IPS-11a (cell line): Measurements from ENCODE around the gene KRTAP10-9.
"Not testable (repeated sequence)": the region's sequence is repeated elsewhere in the genome, so short reads cannot be mapped to it uniquely, and the experiment has no call there.

Source experiments
- H3K4me3 ChIP-seq: one replicate; pipeline ENCODE4 v1.5.1; 2013; ENCODE audit warnings: low read depth, low read length, control low read depth

Gene KRTAP10-9

DNA sequence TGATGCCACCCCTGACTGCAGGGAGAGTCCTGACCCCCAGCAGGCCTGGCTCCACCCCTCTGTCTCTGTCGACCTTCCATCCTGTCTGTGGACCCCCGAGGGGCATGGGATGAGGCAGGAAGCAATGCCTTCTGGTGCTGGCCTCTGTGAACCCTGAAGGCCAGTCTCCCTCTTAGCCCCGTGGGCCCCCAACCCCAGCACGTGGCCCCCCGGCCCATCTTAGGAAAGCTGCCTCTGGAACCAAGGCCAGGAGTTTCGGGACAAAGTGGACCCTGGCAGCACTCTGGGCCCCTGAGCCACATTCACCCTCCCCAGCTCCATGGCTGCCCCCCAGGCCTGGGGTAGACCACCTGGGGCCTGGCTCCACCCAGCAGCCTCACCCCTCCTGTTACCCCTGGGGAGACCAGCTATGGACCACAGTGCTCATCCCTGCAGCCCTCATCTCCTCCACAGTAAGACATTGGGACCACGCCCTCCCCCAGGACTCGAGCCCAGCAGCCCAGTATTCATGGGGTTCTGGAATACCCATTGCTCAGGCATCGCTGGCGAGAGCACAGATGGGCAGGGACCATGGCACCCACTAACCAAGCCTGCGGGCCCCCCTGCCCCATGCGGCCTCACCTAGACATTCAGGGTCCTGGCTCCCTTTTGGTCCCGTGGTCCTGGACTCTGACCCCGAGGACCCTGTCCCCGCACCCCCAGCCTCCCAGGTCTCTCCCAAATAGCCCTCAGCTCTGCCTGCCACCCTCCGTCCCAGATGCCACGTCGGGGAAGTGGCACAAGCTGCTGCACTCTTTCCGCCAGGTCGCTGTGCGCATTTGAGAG is 11.8 kb downstream of the KRTAP10-9 start:
- not testable (repeated sequence) for H3K4me3 ChIP-seq

DNA sequence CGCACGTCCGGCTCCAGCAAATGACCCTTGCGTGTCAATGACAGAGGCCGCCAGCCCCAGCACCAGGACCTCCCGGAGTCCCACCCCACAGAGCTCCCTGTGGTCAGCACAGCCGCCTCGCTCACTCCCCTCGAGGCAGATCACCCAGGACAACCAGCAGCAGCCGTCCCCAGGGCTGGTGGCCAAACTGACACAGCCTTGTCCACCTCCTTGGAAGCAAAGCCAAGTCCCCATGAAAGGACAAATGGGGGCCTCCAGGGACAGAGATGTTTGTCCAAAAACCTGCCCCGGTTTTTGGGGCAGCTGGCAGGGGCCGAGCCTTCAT is 12.4 kb downstream of the KRTAP10-9 start:
- H3K4me3 ChIP-seq, result no peak overlapping the region

DNA sequence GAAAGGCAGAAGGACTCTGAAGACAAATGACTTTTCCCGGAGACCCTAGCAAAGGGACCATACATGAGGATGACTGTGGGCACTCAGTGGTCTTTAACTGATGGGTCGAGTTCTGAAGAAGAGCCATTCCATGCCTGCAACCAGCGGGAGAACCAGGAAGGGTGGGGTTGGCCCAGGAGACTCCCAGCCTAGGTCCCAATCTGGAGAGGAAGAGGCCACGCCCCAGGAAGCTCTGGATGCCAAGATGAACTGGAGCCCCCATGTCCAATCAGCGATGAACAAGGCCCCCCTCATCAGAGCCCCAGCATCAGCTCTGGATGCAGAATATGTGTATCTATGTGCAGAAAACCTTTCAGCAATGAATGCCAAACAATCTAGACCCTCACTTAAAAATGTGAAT is 13.9 kb downstream of the KRTAP10-9 start:
- no peak overlapping the region for H3K4me3 ChIP-seq

DNA sequence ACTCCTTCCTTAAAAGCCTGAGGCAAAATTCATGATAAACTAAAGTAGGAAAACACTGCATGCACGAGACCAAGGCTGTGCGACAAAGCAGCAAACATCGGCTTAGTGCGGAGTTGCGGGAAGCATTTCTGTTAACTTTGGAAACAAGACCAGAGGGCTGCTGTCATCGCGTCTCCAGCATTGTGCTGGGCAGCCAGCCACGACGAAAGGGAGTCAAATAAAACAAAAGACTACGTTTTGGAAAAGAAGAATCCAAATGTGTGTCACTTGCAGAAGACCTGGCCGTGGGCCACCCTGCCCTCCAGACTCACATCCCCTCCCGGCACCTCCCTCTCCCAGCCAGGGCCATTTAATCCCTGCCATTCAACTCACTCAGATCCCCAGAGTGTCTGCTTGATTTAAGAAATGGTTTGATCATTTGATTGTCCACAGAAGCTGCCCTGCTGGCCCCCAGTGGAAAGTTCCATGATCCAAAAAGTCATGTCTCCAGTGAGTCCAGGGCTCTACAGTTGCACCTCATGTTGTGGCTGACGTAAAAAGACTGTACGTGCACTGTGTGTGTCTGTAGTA is 16.9 kb downstream of the KRTAP10-9 start:
- no peak overlapping the region for H3K4me3 ChIP-seq

DNA sequence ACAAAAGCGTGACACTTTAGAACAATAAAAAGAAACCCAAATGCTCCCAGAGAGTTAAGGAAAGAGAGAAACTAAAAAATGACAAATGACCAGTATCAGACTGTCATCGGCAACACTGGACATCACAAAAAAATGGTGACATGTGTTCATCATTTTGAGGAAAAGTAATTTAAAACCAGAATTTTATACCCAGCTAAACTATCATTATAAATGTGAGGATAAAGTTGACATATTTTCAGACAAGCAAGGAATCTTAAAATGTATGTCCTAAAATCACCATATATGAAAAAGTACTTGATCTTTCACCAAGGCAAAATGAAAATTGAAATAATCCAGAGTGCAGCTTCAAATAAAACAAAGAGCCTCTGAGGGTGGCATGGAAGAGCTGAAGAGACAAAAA is 18.0 kb downstream of the KRTAP10-9 start:
- no peak overlapping the region for H3K4me3 ChIP-seq

DNA sequence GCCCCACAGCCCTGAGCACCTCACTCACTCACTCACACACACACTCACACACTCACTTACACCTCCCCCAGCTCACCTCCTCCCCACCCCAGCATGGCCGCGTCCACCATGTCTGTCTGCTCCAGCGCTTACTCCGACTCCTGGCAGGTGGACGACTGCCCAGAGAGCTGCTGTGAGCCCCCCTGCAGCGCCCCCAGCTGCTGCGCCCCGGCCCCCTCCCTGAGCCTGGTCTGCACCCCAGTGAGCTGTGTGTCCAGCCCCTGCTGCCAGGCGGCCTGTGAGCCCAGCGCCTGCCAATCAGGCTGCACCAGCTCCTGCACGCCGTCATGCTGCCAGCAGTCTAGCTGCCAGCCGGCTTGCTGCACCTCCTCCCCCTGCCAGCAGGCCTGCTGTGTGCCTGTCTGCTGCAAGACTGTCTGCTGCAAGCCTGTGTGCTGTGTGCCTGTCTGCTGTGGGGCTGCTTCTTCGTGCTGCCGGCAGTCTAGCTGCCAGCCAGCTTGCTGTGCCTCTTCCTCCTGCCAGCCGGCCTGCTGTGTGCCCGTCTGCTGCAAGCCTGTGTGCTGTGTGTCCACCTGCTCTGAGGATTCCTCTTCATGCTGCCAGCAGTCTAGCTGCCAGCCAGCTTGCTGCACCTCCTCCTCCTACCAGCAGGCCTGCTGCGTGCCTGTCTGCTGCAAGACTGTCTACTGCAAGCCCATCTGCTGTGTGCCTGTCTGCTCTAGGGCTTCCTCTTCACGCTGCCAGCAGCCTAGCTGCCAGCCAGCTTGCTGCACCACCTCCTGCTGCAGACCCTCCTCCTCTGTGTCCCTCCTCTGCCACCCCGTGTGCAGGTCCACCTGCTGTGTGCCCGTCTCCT is 19.7 kb downstream of the KRTAP10-9 start, which contains the start of gene KRTAP10-11:
KRTAP10-11 (plus strand) TSS at position 49 of the 856 bp plus-strand sequence; CDS start at position 94, 45 bp downstream.
- not testable (repeated sequence) for H3K4me3 ChIP-seq

DNA sequence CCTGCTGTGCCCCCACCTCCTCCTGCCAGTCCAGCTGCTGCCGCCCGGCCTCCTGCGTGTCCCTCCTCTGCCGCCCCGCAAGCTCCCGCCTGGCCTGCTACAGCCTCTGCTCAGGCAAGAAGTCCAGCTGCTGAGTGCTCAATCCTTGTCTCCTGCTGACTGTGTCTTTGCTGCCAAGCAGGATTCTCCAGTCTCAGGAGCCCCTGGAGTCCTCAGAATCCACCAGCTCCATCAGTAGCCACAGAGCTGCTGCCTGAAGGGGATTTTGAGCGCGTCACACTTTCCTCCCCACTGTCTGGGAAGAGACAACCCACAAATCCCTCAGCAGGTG is 20.3 kb downstream of the KRTAP10-9 start:
- H3K4me3 ChIP-seq, result no peak overlapping the region

DNA sequence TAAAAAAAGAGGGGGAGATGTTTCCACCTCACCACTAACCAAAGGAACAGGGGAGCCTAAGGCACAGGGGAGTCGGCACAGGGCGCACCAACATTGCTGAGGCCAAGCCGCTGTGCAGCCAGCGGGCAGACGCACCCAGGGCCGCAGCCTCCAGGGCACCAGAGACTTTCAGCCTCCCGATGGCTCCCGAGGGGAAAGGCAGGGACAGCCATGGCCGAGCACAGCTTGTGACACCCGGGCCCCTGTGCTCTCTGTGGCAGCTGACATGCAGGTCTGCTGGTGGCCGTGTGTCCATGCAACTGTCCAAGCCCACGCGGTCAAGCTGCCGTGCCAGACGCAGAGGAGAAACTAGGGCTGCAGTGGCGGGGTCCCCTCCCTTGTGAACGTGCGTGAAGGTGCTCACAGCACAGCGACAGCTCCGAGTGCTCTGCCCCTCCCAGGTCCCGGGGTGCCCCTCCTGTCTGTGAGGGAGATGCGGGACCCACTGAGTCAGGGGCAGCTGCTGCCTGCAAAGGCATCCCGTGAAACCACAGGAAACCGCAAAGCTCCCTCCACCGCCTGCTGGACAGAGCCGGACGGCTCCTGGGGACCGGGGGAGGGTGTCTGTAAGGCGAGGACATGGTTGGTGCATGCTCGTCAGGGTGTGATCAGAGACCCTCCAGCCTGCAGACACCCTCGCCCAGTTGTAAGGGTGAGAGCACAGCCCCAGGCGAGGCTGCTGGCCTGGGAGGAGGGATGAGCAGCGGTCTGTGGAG is 21.8 kb downstream of the KRTAP10-9 start:
- no peak overlapping the region for H3K4me3 ChIP-seq

DNA sequence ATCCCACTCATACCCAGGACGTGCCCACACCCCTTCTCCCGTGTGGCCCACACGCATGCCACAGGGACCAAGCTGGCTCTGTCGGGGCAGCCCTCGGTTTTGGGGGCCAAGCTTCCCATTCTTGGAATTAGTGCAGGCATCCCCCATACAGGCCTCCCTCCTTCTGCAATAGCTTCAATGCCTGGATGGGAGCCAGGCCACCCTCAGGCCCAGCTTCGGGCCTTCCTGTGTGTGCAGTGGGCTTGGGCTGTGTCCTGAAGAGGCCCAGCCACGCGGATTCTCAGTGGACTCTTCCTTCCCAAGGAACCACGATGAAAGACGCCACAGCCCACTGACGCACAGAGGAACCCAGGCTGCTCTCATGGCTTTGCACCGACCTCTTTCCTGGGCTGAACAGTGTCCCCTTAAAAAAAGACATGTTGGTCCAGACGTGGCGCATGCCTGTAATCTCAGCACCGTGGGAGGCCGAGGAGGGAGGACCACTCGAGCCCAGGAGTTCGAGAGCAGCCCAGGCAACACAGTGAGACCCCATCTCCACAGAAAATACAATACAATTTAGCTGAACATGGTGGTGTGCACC is 22.7 kb downstream of the KRTAP10-9 start:
- H3K4me3 ChIP-seq, result no peak overlapping the region

DNA sequence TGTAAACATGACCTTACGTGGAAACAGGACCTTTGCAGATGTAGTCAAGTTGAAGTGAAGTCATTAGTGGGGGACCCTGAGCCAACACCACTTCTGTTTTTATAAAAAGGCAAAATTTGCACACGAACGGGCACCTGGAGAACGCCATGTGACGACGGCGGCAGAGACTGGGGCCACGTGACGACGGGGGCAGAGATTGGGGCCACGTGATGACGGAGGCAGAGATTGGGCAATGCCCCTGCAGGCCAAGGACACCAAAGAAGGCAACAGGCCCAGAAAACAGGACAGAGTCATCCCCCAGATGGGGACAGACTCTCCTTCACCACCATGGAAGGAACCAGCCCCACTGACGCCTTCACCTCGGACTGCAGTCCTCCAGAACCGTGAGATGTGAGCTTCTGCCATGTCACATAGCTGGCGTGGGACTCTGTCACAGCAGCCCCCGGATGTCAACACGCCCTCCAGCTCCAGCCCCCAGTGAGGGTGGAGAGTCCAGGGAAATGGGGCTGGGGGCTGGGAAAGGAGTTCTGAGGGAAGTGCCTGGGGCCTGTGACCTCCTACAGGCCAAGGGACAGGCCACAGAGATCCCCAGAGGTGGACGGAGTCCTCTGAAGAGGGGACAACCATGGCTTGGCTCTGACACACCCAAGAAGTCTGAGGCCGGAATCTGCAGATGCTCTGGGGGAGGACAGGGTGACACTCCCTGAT is 23.5 kb downstream of the KRTAP10-9 start:
- H3K4me3 ChIP-seq, result no peak overlapping the region

DNA sequence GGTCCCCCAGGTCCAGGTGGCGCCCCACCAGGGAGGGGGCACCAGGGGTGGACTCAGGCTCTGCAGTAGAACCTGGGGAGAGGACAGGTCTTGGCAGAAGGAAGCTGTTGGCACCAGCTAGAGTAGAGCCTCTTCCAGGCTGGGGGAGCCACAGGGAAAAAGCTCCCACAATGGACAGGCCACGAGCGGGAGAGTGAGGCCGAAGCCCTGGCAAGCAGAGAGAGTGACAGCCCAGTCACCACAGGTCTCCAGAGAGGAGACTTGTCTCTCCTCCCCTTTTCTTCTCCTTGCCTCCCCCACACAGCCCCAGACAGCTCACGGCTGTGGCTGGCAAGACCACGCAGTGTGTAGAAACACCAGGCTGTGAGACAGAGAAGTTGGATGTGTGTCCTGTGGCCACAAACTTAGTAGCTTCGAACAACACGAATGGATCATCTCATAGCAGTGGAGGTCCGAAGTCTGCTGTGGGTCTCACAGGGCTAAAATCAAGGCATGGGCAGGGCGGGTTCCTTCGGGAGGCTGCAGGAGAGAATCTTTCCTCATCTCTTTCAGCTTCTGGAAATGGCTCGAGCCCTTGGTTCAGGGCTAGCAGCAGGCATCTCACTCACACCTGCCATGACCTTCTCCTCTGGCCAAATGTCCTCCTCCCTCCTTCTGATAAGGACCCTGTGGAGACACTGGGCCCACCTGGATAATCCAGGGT is 24.2 kb downstream of the KRTAP10-9 start:
- no peak overlapping the region for H3K4me3 ChIP-seq

DNA sequence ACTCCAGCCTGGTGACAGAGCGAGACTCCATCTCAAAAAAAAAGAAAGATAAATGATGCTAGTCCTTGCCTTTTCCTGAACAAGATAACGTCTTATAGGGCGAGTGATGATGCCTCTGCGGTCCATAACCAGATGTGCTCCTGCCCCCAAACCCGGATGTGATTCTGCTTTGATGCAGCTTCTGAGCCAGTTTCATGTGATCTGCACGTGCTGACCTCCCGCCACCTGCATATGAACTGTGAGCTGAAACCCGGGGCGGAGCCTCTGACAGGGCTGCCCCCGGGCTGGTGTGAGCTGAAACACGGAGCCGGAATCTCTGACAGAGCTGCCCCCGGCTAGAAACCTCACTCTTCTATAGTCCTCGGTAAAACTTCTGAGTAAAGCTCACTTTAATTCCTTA is 26.2 kb downstream of the KRTAP10-9 start:
- no peak overlapping the region for H3K4me3 ChIP-seq

DNA sequence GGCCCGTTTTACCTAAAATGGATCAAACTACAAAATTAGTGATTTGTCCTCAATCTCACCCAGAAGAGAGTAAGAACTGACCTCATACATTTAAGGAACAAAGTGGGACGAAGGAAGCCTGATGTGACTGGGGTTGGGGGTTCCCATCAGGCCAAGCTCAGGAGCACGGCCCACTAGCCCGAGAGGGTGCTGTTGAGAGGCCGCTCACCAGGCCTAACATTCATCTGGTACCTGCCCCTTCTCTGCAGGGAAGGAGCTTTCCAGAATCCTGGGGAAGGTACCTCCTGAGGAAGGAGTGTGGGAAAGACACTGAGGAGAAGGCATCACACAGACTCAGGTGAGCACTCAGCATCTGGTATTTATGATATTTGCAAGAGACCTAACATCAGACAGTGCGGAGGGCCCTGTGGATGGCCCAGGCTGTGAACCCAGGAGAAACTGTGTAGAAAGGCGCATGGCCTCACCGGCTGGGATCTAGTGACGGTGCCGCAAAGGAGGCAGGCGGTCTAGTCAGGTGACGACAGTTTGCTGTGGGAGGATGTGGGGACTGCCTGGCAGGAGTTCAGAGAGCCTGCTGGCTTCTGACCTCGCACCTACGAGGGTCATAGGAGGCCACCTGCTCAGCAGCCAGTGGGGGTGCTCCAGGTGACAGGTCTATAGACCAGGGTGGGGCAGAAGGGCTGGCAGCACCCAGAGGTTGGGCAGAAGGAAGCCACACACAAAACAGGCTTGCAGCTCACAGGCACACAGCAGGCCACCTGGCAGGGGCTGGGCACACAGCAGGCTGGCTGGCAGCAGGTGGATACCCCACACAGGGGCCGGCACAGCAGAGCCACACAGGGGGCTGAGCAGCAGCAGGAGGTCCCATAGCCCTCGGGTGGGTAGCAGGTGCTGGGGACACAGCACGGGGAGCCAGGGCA is 27.0 kb downstream of the KRTAP10-9 start:
- no peak overlapping the region for H3K4me3 ChIP-seq

DNA sequence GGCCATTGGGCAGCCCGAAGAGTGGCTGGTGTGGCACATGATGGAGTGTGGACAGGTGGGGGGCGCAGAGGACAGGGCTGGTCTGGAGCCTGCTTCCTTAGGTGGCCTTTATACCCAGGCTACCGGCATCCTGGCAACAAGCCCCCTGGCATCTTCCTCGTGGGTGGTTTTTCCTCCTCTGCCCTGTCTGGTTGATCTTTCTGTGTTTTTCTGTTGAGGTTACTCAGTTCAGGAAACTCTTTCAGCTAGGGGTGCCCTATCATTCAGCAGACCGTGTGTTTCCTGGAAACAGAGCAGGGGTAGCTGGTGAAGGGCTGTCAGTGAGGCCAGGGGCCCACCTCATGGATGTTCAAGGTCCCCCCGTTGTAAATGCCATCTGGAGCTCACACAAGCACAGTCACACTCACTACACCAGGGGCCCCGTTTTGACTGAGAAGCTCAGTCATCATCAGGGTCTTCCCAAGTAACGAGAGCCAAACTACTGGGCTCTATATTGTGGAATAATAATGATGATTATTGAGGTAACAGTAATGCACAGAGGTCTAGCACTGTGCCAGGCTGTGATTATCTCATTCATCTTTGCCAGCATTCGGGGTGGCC is 27.8 kb downstream of the KRTAP10-9 start, which contains the start of gene KRTAP12-4:
KRTAP12-4 (minus strand) TSS at position 84 of the 600 bp plus-strand sequence; CDS start at position 39, 45 bp downstream.
- H3K4me3 ChIP-seq, result no peak within 1 kb of the TSS

DNA sequence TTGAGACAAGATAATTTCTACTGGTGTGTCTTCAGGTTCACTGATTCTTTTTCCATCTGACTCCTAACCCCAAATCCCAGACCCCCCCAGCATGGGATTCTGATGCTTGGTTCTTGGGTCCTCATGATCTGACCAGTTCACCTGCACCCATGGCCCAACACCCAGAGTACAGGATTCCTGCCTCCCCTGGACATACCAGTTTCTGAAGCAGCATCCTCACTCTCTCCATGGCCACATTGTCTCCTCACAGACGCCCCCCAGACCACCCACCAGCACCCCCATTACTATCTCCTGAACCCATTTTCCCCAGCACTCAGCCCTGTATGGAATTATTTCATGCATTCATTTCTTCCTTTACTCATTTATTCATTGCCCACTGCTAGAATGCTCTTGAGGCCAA is 30.0 kb downstream of the KRTAP10-9 start:
- no peak overlapping the region for H3K4me3 ChIP-seq

DNA sequence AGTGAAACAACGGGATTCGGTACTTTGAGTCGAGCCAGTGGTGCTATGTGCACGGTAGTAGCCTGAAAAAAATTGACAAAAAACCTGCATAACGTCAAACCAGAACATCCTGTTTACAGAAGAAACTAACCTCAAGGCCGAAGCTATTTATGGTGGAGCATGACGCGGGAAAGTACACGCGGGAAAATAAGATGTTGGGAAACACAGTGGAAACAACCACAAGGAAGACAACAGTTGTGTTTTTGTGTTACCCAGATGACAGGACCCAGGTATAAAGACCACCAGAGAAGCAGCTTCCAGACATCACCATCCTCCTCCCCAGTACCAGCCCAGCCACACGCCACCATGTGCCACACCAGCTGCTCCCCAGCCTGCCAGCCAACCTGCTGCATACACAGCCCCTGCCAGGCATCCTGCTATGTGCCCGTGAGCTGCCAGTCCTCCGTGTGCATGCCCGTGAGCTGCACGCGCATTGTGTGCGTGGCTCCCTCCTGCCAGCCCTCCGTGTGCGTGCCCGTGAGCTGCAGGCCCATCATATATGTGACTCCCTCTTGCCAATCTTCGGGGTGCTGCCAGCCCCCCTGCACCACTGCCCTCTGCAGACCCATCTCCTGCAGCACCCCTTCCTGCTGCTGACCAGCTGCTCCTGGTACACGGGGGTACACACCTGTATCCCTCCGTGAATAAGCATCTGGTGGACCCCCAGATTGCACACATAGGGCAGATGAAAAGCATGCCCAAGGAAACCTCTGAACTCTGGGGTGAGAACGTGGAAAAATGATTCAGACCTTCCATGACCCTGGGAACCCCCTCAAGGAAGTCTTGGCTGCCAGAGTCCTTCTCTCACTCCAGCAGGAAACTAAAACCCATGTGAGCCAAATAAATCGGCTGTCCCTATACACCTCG is 31.0 kb downstream of the KRTAP10-9 start, which contains the start of gene KRTAP12-3:
KRTAP12-3 (plus strand) TSS at position 298 of the 906 bp plus-strand sequence; CDS start at position 346, 48 bp downstream.
- H3K4me3 ChIP-seq, result no peak within 1 kb of the TSS

DNA sequence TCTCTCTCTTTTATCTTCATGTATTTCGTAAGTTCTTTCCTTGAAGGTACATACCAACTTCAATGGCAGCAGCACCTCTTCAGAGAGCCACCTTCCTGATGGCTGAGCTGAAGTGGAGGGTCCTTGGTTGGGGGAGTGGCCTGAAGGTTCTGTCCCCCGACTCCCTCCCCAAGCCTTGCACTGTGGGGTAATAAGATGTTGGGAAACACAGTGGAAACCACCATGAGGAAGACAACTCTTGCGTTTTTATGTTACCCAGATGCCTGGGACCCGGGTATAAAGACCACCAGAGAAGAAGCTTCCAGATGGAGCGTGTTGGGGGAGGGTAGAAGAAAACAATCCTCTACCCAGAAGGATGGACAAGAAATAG is 31.6 kb downstream of the KRTAP10-9 start:
- H3K4me3 ChIP-seq, result no peak overlapping the region
